8988T (cell line): ENCODE measurements around the gene RALY.
"Not testable (repeated sequence)": the region's sequence is repeated elsewhere in the genome, so short reads cannot be mapped to it uniquely, and the experiment has no call there.

Experiments
- DNase-seq: peaks from one replicate; pipeline ENCODE4 v3.0.0; 2011

The RALY gene

GRCh38 chr20:34018166-34018565, 24.5 kb downstream of the RALY start:
- no peak for DNase-seq

DNA sequence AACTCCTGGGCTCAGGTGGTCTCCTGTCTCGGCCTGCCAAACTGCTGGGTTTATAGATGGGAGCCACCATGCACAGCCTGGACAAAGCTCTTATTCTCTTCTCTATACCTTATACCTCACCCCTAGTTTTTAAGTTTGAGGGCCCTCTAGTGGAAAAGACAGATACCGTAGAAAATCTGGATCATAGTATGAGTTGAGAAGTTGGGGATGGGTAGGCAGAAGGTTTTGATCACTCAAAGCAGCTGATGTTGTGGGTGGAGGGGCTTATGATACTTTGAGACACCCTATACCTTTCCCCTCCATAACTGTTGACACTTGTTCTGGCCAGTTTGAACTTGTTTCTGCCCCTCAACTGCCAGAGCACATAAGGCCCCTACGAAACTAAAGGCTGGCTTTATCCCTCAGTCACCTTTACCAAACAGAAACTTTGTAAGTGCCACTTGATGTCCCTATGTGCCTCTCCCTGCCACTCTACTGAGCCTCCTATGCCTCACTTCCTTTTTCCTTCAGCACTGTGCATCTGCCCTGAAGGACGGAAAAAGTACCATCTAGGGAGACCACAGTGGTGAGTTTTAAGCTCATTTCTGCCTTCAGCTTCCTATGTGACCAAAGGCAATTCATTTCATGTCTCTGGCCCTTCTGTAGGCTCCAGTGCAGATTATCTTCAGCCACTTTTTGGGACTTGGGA, 28.6 kb downstream of the RALY start:
- peak; percentile 35 for DNase-seq

GRCh38 chr20:34022839-34023234, 29.1 kb downstream of the RALY start:
- DNase-seq: no peak

DNA sequence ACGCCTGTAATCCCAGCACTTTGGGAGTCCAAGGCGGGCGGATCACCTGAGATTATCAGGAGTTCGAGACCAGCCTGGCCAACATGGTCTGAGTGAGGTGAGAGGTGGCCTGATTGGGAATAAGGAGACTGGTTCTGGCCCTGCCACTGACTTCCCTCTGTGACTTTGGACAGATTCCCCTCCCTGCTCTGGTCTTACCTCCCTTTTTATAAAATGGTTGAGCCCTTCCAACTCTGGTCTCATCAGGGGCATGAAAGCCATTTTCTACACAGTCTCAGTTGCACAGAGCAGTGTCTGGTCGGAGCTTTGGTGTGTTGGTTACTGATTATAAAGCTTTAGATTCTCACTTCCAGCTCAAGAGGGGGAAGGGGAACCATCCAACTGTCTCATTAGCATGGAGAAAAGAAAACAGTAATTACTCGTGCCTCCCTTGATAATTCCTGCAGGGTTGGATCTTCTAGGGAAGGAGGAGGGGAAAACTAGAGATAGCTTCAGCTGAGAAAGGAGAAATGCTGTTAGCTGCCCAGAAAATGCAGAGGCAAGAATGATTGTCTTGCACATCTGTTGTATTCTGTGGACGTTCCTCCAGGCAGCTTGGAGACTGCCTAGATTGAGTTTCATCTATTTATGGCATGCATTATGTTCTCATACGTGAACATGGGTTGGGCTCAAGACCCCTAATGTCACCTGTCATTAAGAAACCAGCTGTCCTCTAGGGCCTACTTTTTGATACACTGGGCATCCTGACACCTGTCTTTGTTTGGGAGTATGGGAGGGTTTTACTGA, 30.4 kb downstream of the RALY start:
- DNase-seq: no peak

DNA sequence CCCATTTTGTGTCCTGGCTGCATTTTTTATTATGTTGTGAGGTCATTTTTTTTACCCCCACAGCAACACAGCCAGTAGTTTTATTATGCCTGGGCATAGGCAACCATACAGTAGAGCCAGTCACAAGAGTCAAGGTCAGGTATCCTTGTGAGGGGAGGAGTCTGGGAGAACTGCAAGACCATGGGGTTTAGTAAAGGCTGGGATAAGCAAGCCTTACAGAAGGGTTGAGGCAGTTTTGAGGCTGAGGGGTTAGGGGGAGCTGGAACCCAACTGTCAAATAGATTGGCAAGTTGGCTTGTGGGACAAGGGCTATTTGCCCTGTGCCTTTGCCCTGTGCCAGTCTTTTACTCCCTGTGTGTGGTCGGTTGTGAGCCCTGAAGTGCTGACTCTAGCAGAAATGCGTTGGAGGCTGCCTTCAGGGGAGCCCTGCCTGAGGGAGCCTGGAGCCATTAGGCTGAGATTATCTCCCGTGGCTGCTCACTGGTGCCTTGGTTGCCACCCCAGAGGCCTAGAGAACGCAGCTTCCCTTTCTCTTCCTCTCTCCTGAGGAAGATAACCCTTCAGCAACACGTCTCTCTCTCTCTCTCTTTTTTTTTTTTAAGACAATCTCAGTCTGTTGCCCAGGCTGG, 31.1 kb downstream of the RALY start:
- no peak for DNase-seq

DNA sequence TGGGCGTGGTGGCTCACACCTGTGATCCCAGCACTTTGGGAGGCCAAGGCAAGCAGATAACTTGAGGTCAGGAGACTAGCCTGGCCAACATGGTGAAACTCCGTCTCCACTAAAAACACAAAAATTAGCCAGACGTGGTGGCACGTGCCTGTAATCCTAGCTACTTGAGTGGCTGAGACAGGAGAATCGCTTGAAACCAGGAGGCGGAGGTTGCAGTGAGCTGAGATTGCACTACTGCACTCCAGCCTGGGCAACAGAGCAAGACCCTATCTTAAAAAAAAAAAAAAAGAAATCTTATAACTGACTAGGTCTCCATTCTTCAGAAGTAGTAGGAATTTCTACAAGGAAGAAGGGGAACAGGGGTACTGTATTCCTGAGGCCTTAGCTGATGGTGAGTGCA, 34.3 kb downstream of the RALY start:
- DNase-seq: not testable (repeated sequence)

- no peak for DNase-seq
Measured at GRCh38 chr20:34029415-34029814, 35.7 kb downstream of the RALY start.

GRCh38 chr20:34030456-34030855, 36.7 kb downstream of the RALY start:
- DNase-seq: no peak

GRCh38 chr20:34033903-34034302, 40.2 kb downstream of the RALY start:
- DNase-seq: no peak

DNA sequence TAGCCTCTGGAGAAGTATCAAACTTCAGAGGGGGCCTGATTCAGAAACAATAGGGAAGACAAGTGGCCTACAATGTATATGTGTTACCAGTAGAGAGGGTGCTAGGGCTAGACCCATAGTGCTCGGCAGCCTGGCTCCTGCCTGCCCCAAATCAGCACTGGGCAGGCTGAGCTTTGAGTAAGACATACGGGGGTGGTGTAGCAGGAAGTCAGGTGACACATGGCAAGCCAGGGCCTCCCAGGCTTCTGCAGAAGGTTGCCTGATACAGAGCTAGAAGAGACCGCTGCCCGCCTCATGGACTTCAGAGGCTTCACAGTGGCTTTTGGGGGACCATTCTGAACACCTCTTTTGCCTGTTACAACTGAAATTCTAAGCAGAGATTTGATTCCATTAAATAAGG, 43.4 kb downstream of the RALY start:
- no peak for DNase-seq

DNA sequence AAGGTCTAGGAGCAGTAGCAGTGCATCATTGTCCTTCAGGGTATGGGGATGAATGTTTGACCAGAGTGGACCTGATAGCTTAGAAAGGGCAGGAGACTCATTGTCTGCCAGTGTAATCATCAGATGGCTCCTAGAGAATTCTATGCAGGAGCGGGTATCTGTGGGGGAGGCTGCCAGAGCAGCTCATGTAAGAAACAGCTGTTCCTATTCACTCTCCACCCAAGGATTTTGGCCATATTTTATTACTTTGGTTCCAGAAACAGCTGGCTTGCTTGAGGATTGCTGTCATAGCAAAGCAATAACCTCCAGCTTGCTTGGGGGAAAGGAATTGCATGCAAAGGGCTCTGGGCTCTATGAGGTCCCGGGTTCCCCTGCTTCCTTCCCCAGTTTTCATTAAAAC, 44.1 kb downstream of the RALY start:
- DNase-seq: no peak

DNA sequence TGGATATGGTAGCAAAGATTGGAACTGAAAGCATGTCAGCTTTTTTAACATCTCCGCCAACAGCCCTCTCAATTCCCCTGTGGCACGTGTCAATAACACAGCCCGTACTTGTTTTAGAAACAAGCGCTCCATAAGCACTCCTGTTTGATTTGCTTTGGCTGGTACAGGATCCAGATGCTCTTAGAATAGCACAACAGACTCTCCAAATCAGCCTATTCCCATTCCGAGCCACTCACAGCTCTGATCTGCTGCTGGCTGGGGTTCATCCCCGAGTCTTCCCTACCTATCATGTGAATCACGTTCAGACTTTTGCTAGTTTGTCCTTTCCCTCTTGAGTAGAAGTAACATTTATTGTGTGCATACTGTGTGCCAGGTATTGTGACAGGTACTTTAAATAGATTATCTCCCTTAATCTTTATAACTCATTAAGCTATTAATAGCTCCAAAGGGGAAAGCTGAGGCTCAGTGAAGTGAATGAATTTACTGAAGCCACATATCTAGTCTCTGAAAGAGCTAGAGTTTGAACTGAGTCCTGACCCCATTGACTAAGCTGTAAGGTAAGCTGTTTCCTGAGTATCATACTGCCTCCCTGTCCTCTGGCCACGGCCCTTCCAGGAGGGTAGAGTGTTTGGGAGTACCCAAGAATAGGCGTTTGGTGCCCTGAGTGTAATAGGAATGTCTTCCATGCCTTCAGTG, 46.7 kb downstream of the RALY start:
- DNase-seq: no peak

DNA sequence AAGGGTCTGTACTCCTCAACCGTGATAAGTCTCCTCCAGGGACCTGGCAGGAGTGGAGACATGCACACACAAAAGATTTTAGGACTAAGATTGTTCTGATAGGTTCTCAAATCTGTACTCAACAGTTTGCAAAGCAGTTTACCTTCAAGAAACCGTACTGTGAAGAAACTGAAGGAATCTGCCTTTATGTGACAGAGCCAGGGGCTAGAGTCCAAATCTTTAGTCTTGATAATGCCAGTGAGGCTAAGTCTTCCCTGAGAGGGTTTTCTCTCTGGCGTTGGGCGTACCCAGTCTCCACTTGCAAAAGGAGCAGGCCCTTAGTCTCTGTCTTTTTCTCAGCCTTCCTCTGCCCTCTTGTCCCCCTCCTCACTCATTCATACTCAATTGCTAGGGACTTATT, 47.5 kb downstream of the RALY start:
- DNase-seq: no peak

- DNase-seq: no peak
Measured at GRCh38 chr20:34042262-34042661, 48.6 kb downstream of the RALY start.

GRCh38 chr20:34043025-34043424, 49.3 kb downstream of the RALY start:
- DNase-seq: no peak

- DNase-seq: no peak
Measured at GRCh38 chr20:34045294-34045693, 51.6 kb downstream of the RALY start.

GRCh38 chr20:34045930-34046725, 52.4 kb downstream of the RALY start:
- DNase-seq: no peak

DNA sequence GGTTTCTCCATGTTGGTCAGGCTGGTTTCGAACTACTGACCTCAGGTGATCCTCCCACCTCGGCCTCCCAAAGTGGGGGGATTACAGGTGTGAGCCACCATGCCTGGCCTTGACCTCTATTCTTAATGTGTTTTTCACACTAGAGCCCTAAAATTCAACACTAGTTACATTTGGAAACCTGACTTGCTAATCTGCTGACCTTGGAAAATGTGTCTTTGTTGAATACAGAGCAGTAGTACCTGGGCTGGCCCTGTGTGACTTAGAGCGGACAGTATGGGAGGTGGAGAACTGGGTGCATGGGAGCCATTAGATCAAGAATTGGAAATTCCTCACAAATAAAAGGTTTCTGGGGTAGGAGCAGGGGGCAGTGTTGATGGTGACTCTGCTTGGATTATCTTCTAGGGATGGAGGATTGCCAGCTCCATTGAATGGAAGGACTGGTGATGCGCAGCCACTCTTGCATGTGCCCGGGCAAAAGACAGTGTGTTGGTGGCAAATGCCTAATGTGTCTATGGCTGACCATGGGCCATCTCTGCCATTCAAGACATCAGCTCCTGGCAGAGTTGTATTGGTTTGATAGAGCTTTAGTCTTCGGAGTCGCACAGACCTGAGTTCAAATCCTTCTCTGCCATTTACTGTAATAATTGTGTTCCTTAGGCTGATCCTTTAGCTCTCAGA, 53.4 kb downstream of the RALY start:
- DNase-seq: no peak

- DNase-seq: no peak
Measured at GRCh38 chr20:34047917-34048316, 54.2 kb downstream of the RALY start.

- DNase-seq: no peak
Measured at GRCh38 chr20:34049389-34049788, 55.7 kb downstream of the RALY start.

GRCh38 chr20:34049897-34050695, 56.4 kb downstream of the RALY start:
- no peak for DNase-seq
